Osteocyte (in vitro differentiated cells): ENCODE measurements around the gene MAP4K2. TPM values are rescaled to one million over a fixed set of nuclear protein-coding genes. Genes with fewer than 3 reads are reported as not detected.

ENCODE experiments used
- DNase-seq: peaks from one replicate; pipeline ENCODE4 v3.0.0; 2021; ENCODE audit warnings: mixed read lengths; ENCODE audit not compliant: unreplicated experiment; ENCODE audit errors: extremely low spot score
- H3K27ac Mint-ChIP-seq: one replicate; pipeline ENCODE4 v1.8.0; 2021; ENCODE audit warnings: mild to moderate bottlenecking, mixed read lengths; ENCODE audit not compliant: unreplicated experiment
- H3K27me3 Mint-ChIP-seq: one replicate; pipeline ENCODE4 v1.8.0; 2021; ENCODE audit warnings: mixed read lengths; ENCODE audit not compliant: unreplicated experiment
- H3K36me3 Mint-ChIP-seq: one replicate; pipeline ENCODE4 v1.8.0; 2021; ENCODE audit warnings: mixed read lengths; ENCODE audit not compliant: unreplicated experiment
- H3K4me1 Mint-ChIP-seq: one replicate; pipeline ENCODE4 v1.8.0; 2021; ENCODE audit warnings: mixed read lengths; ENCODE audit not compliant: unreplicated experiment
- H3K4me3 Mint-ChIP-seq: one replicate; pipeline ENCODE4 v1.8.0; 2021; ENCODE audit warnings: mild to moderate bottlenecking, moderate library complexity, mixed read lengths; ENCODE audit not compliant: unreplicated experiment
- H3K9me3 Mint-ChIP-seq: one replicate; pipeline ENCODE4 v1.8.0; 2021; ENCODE audit warnings: mixed read lengths; ENCODE audit not compliant: unreplicated experiment
- CTCF ChIP-seq: fragments of 200-600 bp; sonication (generic); IDR thresholded peaks from 2 replicates; pipeline ENCODE4 v1.5.0; 2021; ENCODE audit warnings: antibody characterized with exemption, mild to moderate bottlenecking, moderate library complexity
- total RNA-seq: library from RNA; stranded (reverse); gene quantifications from 2 replicates; pipeline ENCODE4 v1.2.1, GENCODE V29; 2021

Gene MAP4K2
- total RNA-seq, 1 donor from 2014 or later: 16.0 TPM

GRCh38 chr11:64802370-64803157 is 450 bp downstream of the MAP4K2 start:
- Mint-ChIP-seq H3K9me3 (no peaks in the 10 kb centered on the region), H3K27ac (no peak overlapping the region), H3K27me3 (no peaks in the 10 kb centered on the region), H3K36me3 (peaks cover 13% of the 10 kb centered on the region), H3K4me1 (peaks cover 19% of the 10 kb centered on the region), H3K4me3 (peak overlapping the region; percentile 56)
- TF ChIP-seq CTCF: no peak
- DNase-seq: no peak

- Mint-ChIP-seq H3K36me3 (peaks cover 11% of the 10 kb centered on the region), H3K4me3 (peak overlapping the region; percentile 56), H3K27me3 (no peaks in the 10 kb centered on the region), H3K9me3 (no peaks in the 10 kb centered on the region), H3K27ac (peak overlapping the region; percentile 62), H3K4me1 (peaks cover 19% of the 10 kb centered on the region)
- TF ChIP-seq CTCF: no peak
- no peak for DNase-seq
These were observed 1.2 kb downstream of the MAP4K2 start for GRCh38 chr11:64801561-64802369.

- Mint-ChIP-seq H3K4me3 (peak overlapping the region; percentile 56), H3K9me3 (no peaks in the 10 kb centered on the region), H3K4me1 (peaks cover 19% of the 10 kb centered on the region), H3K27ac (no peak overlapping the region), H3K27me3 (no peaks in the 10 kb centered on the region), H3K36me3 (peaks cover 7% of the 10 kb centered on the region)
- no peak for TF ChIP-seq CTCF
- DNase-seq: no peak
These were observed 1.9 kb downstream of the MAP4K2 start for GRCh38 chr11:64801158-64801464.

GRCh38 chr11:64800303-64801157 is 2.5 kb downstream of the MAP4K2 start:
- Mint-ChIP-seq H3K27ac (no peak overlapping the region), H3K9me3 (no peaks in the 10 kb centered on the region), H3K36me3 (peaks cover 3% of the 10 kb centered on the region), H3K4me1 (peaks cover 19% of the 10 kb centered on the region), H3K4me3 (no peak overlapping the region), H3K27me3 (no peaks in the 10 kb centered on the region)
- DNase-seq: no peak
- TF ChIP-seq CTCF: no peak
